PC-3 (cell line): ENCODE measurements around the gene EFNA5.

Experiments
- CTCF ChIP-seq: fragments of 300-600 bp; sonication (generic); conservative IDR thresholded peaks from 2 replicates; pipeline ENCODE4 v1.5.1; 2017; ENCODE audit warnings: antibody characterized with exemption, low read depth, mild to moderate bottlenecking, low read length
- EZH2phosphoT487 ChIP-seq: fragments of 300-600 bp; sonication (generic); IDR thresholded peaks from 2 replicates; pipeline ENCODE4 v1.6.1; 2018; ENCODE audit warnings: mild to moderate bottlenecking, antibody characterized with exemption, low read length, borderline replicate concordance

GRCh38 chr5:107331312-107331711, 339.4 kb downstream of the EFNA5 start:
- TF ChIP-seq CTCF, result no peak
- no peak for TF ChIP-seq EZH2phosphoT487
